Measurements from ENCODE around the gene ATF4. TPM values are rescaled to one million over a fixed set of nuclear protein-coding genes. Genes with fewer than 3 reads are reported as not detected.

Gene ATF4
- total and polyA plus RNA-seq, 2 of the 13 experiments (the other 11 are each of a cell fraction or from before 2014, with no cell fraction given) = 486 to 1,297 TPM

GRCh38 chr22:39478441-39478850 is 41.9 kb upstream of the ATF4 start (continued):
- TF ChIP-seq, protein P1, sequence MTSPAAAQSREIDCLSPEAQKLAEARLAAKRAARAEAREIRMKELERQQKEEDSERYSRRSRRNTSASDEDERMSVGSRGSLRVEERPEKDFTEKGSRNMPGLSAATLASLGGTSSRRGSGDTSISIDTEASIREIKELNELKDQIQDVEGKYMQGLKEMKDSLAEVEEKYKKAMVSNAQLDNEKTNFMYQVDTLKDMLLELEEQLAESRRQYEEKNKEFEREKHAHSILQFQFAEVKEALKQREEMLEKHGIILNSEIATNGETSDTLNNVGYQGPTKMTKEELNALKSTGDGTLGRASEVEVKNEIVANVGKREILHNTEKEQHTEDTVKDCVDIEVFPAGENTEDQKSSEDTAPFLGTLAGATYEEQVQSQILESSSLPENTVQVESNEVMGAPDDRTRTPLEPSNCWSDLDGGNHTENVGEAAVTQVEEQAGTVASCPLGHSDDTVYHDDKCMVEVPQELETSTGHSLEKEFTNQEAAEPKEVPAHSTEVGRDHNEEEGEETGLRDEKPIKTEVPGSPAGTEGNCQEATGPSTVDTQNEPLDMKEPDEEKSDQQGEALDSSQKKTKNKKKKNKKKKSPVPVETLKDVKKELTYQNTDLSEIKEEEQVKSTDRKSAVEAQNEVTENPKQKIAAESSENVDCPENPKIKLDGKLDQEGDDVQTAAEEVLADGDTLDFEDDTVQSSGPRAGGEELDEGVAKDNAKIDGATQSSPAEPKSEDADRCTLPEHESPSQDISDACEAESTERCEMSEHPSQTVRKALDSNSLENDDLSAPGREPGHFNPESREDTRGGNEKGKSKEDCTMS (CRISPR knock-in tag; conservative IDR thresholded peaks at IDR 0.05) = peak; percentile 92
- TF ChIP-seq ZNF12 (CRISPR knock-in tag; IDR thresholded peaks at IDR 0.05) (peak; percentile 72), ZNF335 (CRISPR knock-in tag; IDR thresholded peaks at IDR 0.05) (peak; percentile 81), ZNF547 (CRISPR knock-in tag; IDR thresholded peaks at IDR 0.05) (peak; percentile 80; the same call in 1 of the 2 replicates), ZNF446 (CRISPR knock-in tag; IDR thresholded peaks at IDR 0.05) (peak; percentile 58; the same call in 1 of the 2 replicates), ZNF253 (CRISPR knock-in tag; IDR thresholded peaks at IDR 0.05; ENCODE audit: borderline replicate concordance) (0 out of 2 replicates have a peak, but pooled peaks have one; percentile 22), ZNF709 (CRISPR knock-in tag; IDR thresholded peaks at IDR 0.05) (peak; percentile 72; the same call in 1 of the 2 replicates), ATF6 (CRISPR knock-in tag; conservative IDR thresholded peaks at IDR 0.05) (0 out of 2 replicates have a peak, but pooled peaks have one; percentile 48), BCLAF1 (IDR thresholded peaks at IDR 0.05) (no peak), ZNF572 (CRISPR knock-in tag; IDR thresholded peaks at IDR 0.05) (no peak), BORCS8-MEF2B (CRISPR knock-in tag; IDR thresholded peaks at IDR 0.05) (peak; percentile 83), SALL1 (CRISPR knock-in tag; IDR thresholded peaks at IDR 0.05) (peak; percentile 89), ZNF496 (CRISPR knock-in tag; IDR thresholded peaks at IDR 0.05; ENCODE audit: insufficient replicate concordance) (no peak), GABPB1 (CRISPR knock-in tag; IDR thresholded peaks at IDR 0.05) (peak; percentile 43; the same call in 1 of the 2 replicates), ZNF232 (CRISPR knock-in tag; IDR thresholded peaks at IDR 0.05; ENCODE audit: borderline replicate concordance) (peak; percentile 72; the same call in 1 of the 2 replicates), THAP9 (CRISPR knock-in tag; IDR thresholded peaks at IDR 0.05; ENCODE audit: borderline replicate concordance) (no peak), MAFG (CRISPR knock-in tag; IDR thresholded peaks at IDR 0.05) (no peak), ZNF230 (CRISPR knock-in tag; IDR thresholded peaks at IDR 0.05) (0 out of 2 replicates have a peak, but pooled peaks have one; percentile 52), ZKSCAN5 (CRISPR knock-in tag; IDR thresholded peaks at IDR 0.05) (no peak), NFE2 (CRISPR knock-in tag; IDR thresholded peaks at IDR 0.05) (no peak), SNAPC2 (CRISPR knock-in tag; IDR thresholded peaks at IDR 0.05) (no peak)

All from HepG2 (cell line).